HG02970 (cell line): ENCODE data around the gene CEP170B.
"Not testable (repeated sequence)": the region's sequence is repeated elsewhere in the genome, so short reads cannot be mapped to it uniquely, and the experiment has no call there.

Experiments used
- ATAC-seq: cut with Tn5 transposase; IDR thresholded peaks from one replicate; pipeline ENCODE4 v1.9.1; 2021; ENCODE audit warnings: mild to moderate bottlenecking, moderate library complexity, moderate number of reproducible peaks; ENCODE audit not compliant: unreplicated experiment, low FRiP score

The CEP170B gene

GRCh38 chr14:104877066-104877805, 12.2 kb downstream of the CEP170B start:
- no peak for ATAC-seq

- no peak for ATAC-seq
Measured at GRCh38 chr14:104877806-104878550, 12.9 kb downstream of the CEP170B start.

GRCh38 chr14:104878582-104878981, 13.5 kb downstream of the CEP170B start:
- ATAC-seq, result no peak

GRCh38 chr14:104879201-104879982, 14.3 kb downstream of the CEP170B start:
- no peak for ATAC-seq

- ATAC-seq, result no peak
Measured at GRCh38 chr14:104879983-104880565, 15.0 kb downstream of the CEP170B start.

DNA sequence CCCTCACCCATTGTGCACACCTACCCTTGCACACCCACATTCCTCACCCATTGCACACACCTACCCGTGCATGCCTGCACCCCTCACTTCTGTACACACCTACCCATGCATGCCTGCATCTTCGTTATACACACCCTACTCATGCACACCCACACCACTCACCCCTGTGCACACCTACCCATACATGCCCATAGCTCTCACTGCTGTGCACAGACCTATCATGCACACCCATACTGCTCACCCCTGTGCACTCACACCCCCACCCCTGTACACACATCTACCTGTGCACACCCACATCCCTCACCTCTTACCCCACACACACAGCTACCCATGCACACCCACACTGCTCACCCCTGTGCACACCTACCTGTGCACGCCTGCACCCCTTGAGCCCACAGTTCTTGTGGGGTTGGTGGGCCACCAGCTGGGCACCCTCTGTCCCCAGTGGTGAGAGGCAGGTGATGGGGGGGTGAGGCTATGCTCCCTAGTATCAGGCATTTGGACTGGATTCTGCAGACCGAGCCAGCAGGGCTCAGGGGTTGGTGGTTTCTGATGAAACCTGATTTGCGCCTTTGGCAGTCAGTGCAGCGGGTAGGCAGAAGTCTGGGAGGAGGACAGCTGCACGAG, 15.6 kb downstream of the CEP170B start:
- no peak for ATAC-seq

DNA sequence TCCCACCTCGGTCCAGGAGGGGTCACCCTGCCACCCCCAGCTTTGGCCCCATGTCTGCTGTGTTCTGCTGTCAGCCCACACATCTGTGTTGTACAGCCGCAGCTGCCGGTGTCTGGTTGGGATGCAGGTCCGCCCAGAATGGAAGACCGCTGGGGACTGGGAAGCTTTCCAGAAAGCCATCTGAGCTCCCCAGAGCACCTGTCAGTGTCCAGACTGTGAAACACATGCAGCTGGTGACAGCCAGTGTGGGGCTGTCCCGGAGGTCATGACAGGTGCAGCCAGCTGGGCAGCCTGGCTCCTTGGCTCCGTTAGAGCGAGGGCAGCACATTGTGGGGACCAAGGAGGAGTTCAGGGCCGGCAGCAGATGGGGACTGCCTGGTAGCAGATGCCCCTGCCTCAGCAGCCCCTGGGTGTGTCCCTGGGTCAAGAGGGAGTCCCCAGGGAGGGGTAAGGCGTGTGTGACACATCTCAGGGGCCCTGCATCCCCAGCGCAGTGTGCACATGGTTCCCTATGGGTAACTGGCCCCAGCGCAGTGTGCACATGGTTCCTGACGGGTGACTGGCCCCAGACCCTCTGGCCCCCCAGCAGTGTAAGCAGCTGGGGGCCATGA, 16.4 kb downstream of the CEP170B start:
- no peak for ATAC-seq

GRCh38 chr14:104882325-104882973, 17.4 kb downstream of the CEP170B start:
- ATAC-seq, result no peak

- no peak for ATAC-seq
Measured at GRCh38 chr14:104882991-104883660, 18.1 kb downstream of the CEP170B start.

DNA sequence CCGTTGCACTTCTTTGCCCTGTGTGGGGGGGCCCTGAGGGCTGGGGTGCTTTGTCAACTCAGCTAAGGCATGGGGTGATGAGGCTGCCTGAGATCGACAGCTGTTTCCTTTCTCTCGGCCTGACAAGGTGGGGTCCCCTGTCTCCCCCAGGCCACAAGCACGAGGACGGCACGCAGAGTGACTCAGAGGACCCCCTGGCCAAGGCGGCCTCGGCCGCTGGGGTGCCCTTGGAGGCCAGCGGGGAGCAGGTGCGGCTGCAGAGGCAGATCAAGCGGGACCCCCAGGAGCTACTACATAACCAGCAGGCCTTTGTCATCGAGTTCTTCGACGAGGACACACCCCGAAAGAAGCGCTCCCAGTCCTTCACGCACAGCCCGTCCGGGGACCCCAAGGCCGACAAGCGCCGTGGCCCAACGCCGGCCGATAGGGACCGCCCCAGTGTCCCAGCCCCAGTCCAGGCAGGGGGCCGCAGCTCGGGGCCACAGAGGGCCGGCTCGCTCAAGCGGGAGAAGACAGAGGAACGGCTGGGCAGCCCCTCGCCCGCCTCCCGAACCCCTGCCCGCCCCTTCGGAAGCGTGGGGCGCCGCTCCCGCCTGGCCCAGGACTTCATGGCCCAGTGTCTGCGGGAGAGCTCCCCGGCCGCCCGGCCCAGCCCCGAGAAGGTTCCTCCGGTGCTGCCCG, 18.8 kb downstream of the CEP170B start:
- no peak for ATAC-seq

DNA sequence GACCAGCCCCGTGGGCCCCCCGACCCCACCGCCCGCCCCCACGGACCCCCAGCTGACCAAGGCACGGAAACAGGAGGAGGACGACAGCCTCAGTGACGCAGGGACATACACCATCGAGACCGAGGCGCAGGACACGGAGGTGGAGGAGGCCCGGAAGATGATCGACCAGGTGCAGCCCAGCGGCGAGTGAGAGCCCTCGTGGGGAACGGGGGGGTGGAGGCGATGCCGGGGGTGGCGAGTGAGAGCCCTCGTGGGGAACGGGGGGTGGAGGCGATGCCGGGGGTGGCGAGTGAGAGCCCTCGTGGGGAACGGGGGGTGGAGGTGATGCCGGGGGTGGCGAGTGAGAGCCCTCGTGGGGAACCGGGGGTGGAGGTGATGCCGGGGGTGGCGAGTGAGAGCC, 19.3 kb downstream of the CEP170B start:
- ATAC-seq, result not testable (repeated sequence)

- ATAC-seq, result no peak
Measured at GRCh38 chr14:104885031-104885972, 20.2 kb downstream of the CEP170B start.

- no peak for ATAC-seq
Measured at GRCh38 chr14:104885973-104886689, 21.1 kb downstream of the CEP170B start.

DNA sequence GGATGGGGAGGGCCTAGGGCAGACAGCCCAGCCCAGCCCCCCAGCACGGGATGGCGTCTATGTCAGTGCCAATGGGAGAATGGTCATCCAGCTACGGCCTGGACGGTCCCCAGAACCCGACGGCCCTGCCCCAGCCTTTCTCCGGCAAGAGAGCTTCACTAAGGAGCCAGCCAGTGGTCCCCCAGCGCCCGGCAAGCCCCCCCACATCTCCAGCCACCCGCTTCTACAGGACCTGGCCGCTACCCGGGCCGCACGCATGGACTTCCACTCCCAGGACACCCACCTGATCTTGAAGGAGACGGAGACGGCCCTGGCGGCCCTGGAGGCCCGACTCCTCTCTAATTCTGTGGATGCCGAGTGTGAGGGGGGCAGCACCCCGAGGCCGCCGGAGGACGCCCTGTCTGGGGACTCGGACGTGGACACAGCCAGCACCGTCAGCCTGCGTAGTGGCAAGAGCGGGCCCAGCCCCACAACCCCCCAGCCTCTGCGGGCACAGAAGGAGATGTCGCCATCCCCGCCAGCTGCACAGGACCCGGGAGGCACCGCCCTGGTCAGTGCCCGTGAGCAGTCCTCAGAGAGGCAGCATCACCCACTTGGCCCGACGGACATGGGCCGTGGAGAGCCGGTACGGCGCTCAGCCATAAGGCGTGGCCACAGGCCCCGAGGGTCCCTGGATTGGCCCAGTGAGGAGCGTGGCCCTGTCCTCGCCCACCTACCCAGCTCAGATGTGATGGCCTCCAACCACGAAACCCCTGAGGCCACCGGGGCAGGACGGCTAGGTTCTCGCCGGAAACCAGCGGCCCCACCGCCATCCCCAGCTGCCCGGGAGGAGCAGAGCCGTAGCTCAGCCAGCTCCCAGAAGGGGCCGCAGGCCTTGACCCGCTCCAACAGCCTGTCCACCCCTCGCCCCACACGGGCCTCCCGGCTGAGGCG, 21.9 kb downstream of the CEP170B start:
- ATAC-seq, result no peak

DNA sequence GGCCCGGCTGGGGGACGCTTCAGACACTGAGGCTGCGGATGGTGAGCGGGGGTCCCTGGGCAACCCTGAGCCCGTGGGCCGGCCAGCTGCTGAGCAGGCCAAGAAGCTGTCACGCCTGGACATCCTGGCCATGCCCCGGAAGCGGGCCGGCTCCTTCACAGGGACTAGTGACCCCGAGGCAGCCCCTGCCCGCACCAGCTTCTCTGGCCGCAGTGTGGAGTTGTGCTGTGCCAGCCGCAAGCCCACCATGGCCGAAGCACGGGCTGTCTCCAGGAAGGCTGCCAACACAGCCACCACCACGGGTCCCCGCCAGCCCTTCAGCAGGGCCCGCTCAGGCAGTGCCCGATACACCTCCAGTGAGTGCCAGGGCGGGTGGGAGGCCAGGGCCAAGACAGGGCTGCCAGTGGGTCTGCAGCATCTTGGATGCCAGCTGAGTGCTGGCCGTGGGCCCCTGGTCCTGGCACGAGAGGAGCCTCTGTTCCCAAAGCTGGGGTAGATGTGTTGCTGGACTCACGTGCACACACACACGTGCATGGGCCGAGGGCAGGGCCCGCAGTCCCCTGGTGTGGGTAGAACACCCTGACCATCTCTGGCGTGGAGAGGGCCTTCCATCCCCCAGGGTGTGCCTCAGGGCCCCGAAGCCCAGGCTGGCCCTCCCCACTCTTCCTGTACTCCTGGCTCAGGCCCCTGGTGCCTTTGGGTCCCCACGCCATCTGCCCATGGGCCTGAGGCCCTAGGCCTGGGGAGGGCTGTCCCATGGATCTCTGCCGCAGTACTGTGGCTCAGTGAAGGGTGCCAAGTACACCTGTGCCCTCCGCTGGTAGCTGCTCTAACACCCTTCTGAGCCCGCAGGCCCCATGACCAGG, 22.8 kb downstream of the CEP170B start:
- no peak for ATAC-seq
